Measurements from ENCODE around the gene C5. TPM values are rescaled to one million over a fixed set of nuclear protein-coding genes. Genes with fewer than 3 reads are reported as not detected.

The C5 gene
- total and polyA plus RNA-seq, 8 donors = 12.3 to 91.6 (median 77.8) TPM

DNA sequence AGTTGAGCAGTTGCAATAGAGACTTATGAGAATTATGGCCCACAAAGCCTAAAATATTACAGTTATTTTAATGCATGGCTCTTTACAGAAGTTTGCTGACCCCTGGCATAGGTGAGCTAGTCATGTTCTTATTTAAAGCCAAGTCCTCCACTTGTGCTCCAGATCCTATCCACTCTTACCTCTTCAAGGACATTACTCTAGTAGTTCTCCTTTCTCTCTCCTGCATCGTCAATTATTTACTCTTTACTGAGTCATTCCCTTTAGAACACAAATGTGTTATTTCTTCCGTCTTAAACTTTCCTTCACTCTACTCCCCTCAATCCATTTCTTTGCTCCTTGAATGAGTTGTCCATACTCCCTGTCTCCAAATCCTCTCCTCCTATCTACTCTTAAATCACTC is 102.9 kb downstream of the C5 start:
- TF ChIP-seq, protein P1, sequence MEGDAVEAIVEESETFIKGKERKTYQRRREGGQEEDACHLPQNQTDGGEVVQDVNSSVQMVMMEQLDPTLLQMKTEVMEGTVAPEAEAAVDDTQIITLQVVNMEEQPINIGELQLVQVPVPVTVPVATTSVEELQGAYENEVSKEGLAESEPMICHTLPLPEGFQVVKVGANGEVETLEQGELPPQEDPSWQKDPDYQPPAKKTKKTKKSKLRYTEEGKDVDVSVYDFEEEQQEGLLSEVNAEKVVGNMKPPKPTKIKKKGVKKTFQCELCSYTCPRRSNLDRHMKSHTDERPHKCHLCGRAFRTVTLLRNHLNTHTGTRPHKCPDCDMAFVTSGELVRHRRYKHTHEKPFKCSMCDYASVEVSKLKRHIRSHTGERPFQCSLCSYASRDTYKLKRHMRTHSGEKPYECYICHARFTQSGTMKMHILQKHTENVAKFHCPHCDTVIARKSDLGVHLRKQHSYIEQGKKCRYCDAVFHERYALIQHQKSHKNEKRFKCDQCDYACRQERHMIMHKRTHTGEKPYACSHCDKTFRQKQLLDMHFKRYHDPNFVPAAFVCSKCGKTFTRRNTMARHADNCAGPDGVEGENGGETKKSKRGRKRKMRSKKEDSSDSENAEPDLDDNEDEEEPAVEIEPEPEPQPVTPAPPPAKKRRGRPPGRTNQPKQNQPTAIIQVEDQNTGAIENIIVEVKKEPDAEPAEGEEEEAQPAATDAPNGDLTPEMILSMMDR (IDR thresholded peaks at IDR 0.05) = no peak
- intact Hi-C loops (cut with DNase I) = no loop called here
- Histone ChIP-seq H3K27me3 (no peaks in the 10 kb centered on the region), H3K4me1 (peaks cover 10 to 20% of the 10 kb centered on the region in 2 donors), H3K27ac (no peak overlapping the region), H3K4me3 (no peak overlapping the region), H3K9me3 (no peaks in the 10 kb centered on the region), H3K36me3 (no peaks in the 10 kb centered on the region)
- DNase-seq (no peak), ATAC-seq (peak; percentile 63)

DNA sequence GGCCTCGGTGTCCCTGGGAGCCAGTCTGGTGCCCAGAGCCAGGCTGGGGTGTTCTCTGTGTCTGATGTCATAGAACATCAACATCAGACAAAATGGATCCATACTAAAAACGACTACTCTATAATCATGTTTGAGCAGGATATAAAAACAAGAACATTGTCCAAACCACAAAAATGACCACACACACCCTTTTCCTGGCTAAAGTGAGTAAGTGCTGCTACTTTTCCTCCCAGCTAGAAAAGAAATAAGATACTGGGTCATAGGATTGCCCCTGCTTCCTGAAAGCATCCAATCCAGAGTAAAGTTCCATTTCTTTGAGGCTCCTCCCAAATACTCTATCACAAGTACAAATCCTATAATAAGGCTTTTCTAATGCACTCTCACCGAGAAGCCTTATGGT is 103.8 kb downstream of the C5 start:
- Histone ChIP-seq H3K4me1 (peaks cover 18 to 29% of the 10 kb centered on the region in 2 donors), H3K9me3 (no peaks in the 10 kb centered on the region), H3K4me3 (no peak overlapping the region), H3K27me3 (no peaks in the 10 kb centered on the region), H3K36me3 (no peaks in the 10 kb centered on the region), H3K27ac (no peak overlapping the region)
- DNase-seq = no peak
- intact Hi-C loops (cut with DNase I) = no loop called here
- TF ChIP-seq, protein P1 (IDR thresholded peaks at IDR 0.05) = no peak
- no peak for ATAC-seq

DNA sequence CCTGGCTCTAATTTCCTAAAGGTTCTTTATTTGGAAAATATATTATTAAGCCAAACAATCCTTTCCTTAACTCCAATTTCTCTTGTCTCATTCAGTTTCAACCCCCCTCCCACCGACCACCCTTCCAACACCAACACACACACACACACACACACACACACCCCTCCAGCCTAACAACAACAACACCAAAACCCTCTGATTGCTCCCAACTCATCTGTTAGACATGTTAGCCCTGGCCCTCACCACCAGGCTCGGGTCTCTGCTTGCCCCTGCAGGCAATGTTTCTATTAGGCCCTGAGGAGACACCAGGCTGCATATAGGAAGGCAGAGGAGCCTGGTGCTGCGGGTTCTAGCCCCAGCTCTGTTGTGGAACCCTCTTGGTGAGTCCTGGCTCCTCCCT is 105.1 kb downstream of the C5 start:
- H3K4me3 ChIP-seq = no peak overlapping the region
- H3K9me3 ChIP-seq = no peaks in the 10 kb centered on the region
- DNase-seq = no peak
- TF ChIP-seq, protein P1 (IDR thresholded peaks at IDR 0.05) = no peak
- peaks cover 21 to 29% of the 10 kb centered on the region in 2 donors for H3K4me1 ChIP-seq
- no peaks in the 10 kb centered on the region for H3K36me3 ChIP-seq
- no peaks in the 10 kb centered on the region for H3K27me3 ChIP-seq
- no peak for ATAC-seq
- no peak overlapping the region for H3K27ac ChIP-seq
- intact Hi-C loops (cut with DNase I) = no loop called here

DNA sequence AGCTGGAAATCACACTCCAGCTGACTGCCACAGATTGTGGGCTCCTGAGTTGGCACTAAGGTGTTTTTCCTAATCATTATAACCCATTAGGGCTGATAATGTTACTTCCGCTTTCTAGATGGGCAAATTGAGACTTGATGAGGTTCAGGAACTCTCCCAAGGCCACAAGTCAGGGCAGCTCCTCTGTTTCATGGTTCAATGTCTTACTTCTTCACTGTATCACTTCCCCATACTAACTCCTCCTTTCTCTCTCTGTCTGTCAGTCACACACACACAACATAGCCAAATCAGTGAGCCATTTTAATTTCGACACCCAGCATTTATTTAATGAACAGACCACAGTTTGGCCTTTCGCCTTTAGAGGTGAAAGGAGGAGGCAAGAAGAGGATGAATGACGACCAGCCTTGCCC is 105.6 kb downstream of the C5 start:
- Histone ChIP-seq H3K27ac (no peak overlapping the region), H3K4me3 (no peak overlapping the region), H3K9me3 (no peaks in the 10 kb centered on the region), H3K4me1 (peaks cover 21 to 29% of the 10 kb centered on the region in 2 donors), H3K36me3 (no peaks in the 10 kb centered on the region), H3K27me3 (no peaks in the 10 kb centered on the region)
- ATAC-seq = no peak
- DNase-seq = no peak
- TF ChIP-seq, protein P1 (IDR thresholded peaks at IDR 0.05) = no peak
- intact Hi-C loops (cut with DNase I) = no loop called here

DNA sequence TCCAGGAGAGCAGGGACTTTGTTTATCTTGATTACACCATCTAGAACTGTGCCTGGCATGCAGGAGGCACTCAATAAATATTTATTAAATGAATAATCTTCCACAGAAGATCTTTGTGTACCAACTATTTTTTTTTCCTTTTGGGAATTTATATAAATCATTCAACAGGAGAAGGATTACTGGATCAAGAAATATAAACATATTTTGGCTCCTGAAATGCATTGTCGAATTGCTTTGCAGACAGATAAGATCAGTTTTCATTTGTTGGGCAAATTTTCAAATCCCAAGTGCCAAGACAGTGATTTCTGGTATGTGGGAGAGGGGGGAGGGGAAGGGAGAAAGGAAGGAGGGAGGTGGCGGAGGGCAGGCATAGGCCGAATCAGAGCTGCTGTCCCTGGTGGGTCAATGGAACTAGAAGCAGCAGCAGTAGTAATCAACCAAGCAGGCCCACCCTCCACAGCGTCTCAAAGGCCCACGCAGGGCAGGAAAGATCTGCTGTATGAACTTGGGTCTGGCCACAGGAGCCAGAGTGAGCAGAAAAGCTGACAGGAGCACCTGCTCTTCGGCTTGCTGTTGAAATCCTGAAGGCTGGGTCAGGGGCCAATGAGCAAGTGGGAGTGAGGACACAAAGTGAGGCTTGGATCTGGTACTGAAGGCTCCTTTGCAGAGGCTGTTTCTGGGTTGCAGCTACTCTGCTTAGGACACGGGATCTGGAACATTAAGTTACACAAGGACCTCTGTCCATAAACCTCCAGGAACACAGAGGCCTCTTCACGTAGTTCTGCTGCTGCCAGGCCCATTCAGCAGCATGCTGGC is 107.7 kb downstream of the C5 start:
- Histone ChIP-seq H3K9me3 (no peaks in the 10 kb centered on the region), H3K36me3 (no peaks in the 10 kb centered on the region), H3K27ac (peak overlapping the region; percentile 49 to 55), H3K27me3 (no peaks in the 10 kb centered on the region), H3K4me1 (peaks cover 21 to 32% of the 10 kb centered on the region in 2 donors), H3K4me3 (no peak overlapping the region)
- ATAC-seq (peak; percentile 52), DNase-seq (no peak)
- intact Hi-C loops (cut with DNase I) = no loop called here
- TF ChIP-seq, protein P1 (IDR thresholded peaks at IDR 0.05) = no peak
